Fibroblast of lung (primary cell): Measurements from ENCODE around the gene FZD4. TPM values are rescaled to one million over a fixed set of nuclear protein-coding genes. Genes with fewer than 3 reads are reported as not detected.
A peak's percentile ranks its signal among the peaks of the same experiment; 100 is the strongest.

Experiments
- DNase-seq, 2 donors: peaks; one replicate each; pipeline versions ENCODE4 v3.0.0 to v3.0.0-alpha.2; 2010; ENCODE audit warnings: low read depth in 2 of 2
- H2AFZ ChIP-seq: 2 replicates; pipeline ENCODE4 v1.5.1; 2012; ENCODE audit warnings: low read length, control low read depth, inconsistent platforms
- H3K27ac ChIP-seq: 2 replicates; pipeline ENCODE4 v1.5.1; 2011; ENCODE audit warnings: low read length, control low read depth; ENCODE audit not compliant: insufficient read depth
- H3K27me3 ChIP-seq: 2 replicates; pipeline ENCODE4 v1.5.1; 2011; ENCODE audit warnings: mild to moderate bottlenecking, low read length; ENCODE audit not compliant: control insufficient read depth, insufficient read depth
- H3K36me3 ChIP-seq: 2 replicates; pipeline ENCODE4 v1.5.1; 2011; ENCODE audit warnings: low read length; ENCODE audit not compliant: control insufficient read depth, insufficient read depth
- H3K4me1 ChIP-seq: 2 replicates; pipeline ENCODE4 v1.5.1; 2011; ENCODE audit warnings: low read length; ENCODE audit not compliant: control insufficient read depth, insufficient read depth; ENCODE audit errors: extremely low read depth
- H3K4me2 ChIP-seq: 2 replicates; pipeline ENCODE4 v1.5.1; 2011; ENCODE audit warnings: low read length, control low read depth; ENCODE audit not compliant: insufficient read depth; ENCODE audit errors: extremely low read depth
- H3K4me3 ChIP-seq, 4 experiments: fragments of 200-600 bp in 1 of 4; sonication (generic) in 1 of 4; replicated peaks in 1 of 4; 2 replicates each; pipeline ENCODE4 v1.5.1; 2011 to 2016; ENCODE audit warnings: low read length in 4 of 4, low read depth in 3 of 4, mild to moderate bottlenecking in 3 of 4, control low read depth in 2 of 4, inconsistent platforms in 1 of 4, mixed read lengths in 1 of 4; ENCODE audit not compliant: insufficient read depth in 1 of 4; ENCODE audit errors: control extremely low read depth in 1 of 4
- H3K79me2 ChIP-seq: 2 replicates; pipeline ENCODE4 v1.5.1; 2012; ENCODE audit warnings: mild to moderate bottlenecking, low read length, inconsistent platforms; ENCODE audit not compliant: control insufficient read depth, insufficient read depth
- H3K9ac ChIP-seq: 2 replicates; pipeline ENCODE4 v1.5.1; 2011; ENCODE audit warnings: mild to moderate bottlenecking, low read length, control low read depth; ENCODE audit not compliant: insufficient read depth
- H3K9me3 ChIP-seq: 2 replicates; pipeline ENCODE4 v1.5.1; 2012; ENCODE audit warnings: low read depth, low read length; ENCODE audit not compliant: control insufficient read depth, insufficient read depth
- H4K20me1 ChIP-seq: 2 replicates; pipeline ENCODE4 v1.5.1; 2011; ENCODE audit warnings: low read length; ENCODE audit not compliant: control insufficient read depth, insufficient read depth; ENCODE audit errors: extremely low read depth
- CTCF ChIP-seq, 2 donors: IDR thresholded peaks in 1 of 2; conservative IDR thresholded peaks in 1 of 2; 1 replicate in 1 of 2; 2 replicates in 1 of 2; pipeline ENCODE4 v1.5.1; 2011 to 2012; ENCODE audit warnings: low read length in 2 of 2, control low read depth in 1 of 2, inconsistent platforms in 1 of 2, low read depth in 1 of 2, mild to moderate bottlenecking in 1 of 2
- EZH2 ChIP-seq: IDR thresholded peaks from 2 replicates; pipeline ENCODE4 v1.5.1; 2012; ENCODE audit warnings: low read length, control low read depth, mild to moderate bottlenecking; ENCODE audit errors: missing control alignments
- polyA plus RNA-seq, 2 donors: library from polyadenylated mRNA; depleted of rRNA in 1 of 2; stranded (reverse) in 1 of 2; unstranded in 1 of 2; fragments of >200 nt; gene quantifications; 2 replicates each; pipeline ENCODE4 v1.2.1, GENCODE V29; 2011 to 2012; ENCODE audit warnings: missing spikeins in 1 of 2
- total RNA-seq: library from RNA; depleted of rRNA; stranded (reverse); fragments of >200 nt; gene quantifications from 2 replicates; pipeline ENCODE4 v1.2.1, GENCODE V29; 2014

Gene FZD4
- total and polyA plus RNA-seq, 2 donors (not counting 1 experiment from before 2014, with no cell fraction given), result 15.7 to 17.8 TPM

GRCh38 chr11:86898689-86899088 lies 56.5 kb downstream of the FZD4 start:
- Histone ChIP-seq H4K20me1 (no peaks in the 10 kb centered on the region), H2AFZ (no peak overlapping the region), H3K4me3 (no peak overlapping the region), H3K27ac (no peak overlapping the region), H3K36me3 (no peaks in the 10 kb centered on the region), H3K9ac (no peak overlapping the region), H3K4me1 (peaks cover 3% of the 10 kb centered on the region), H3K79me2 (no peaks in the 10 kb centered on the region), H3K4me2 (no peak overlapping the region), H3K9me3 (no peaks in the 10 kb centered on the region), H3K27me3 (no peaks in the 10 kb centered on the region)
- TF ChIP-seq CTCF (conservative IDR thresholded peaks at IDR 0.05 in 1 of 2, IDR thresholded peaks at IDR 0.05 in 1 of 2; ENCODE audit: low read depth in 1 of 2, low read length in 2 of 2) (no peak), EZH2 (no peak)
- DNase-seq, result no peak

- no peak overlapping the region for H2AFZ ChIP-seq
- TF ChIP-seq EZH2, result no peak
- TF ChIP-seq CTCF (conservative IDR thresholded peaks at IDR 0.05 in 1 of 2, IDR thresholded peaks at IDR 0.05 in 1 of 2; ENCODE audit: low read depth in 1 of 2, low read length in 2 of 2), result no peak
Observed at GRCh38 chr11:86896441-86896841, 58.8 kb downstream of the FZD4 start.

More at GRCh38 chr11:86896441-86896841, 58.8 kb downstream of the FZD4 start:
- peak overlapping the region; percentile 40 for H3K4me2 ChIP-seq
- H3K4me3 ChIP-seq, result no peak overlapping the region
- peak; percentile 70 to 76 for DNase-seq
- no peaks in the 10 kb centered on the region for H3K79me2 ChIP-seq
- no peak overlapping the region for H3K27ac ChIP-seq
- H3K9me3 ChIP-seq, result no peaks in the 10 kb centered on the region
- no peaks in the 10 kb centered on the region for H3K27me3 ChIP-seq
- H3K36me3 ChIP-seq, result no peaks in the 10 kb centered on the region
- H4K20me1 ChIP-seq, result no peaks in the 10 kb centered on the region
- peaks cover 3% of the 10 kb centered on the region for H3K4me1 ChIP-seq
- H3K9ac ChIP-seq, result no peak overlapping the region

Other genes starting within 250 kb of the FZD4 start
- 141 and 194 TPM in 2 replicates for gene PRSS23, start 154.9 kb downstream of the FZD4 start, total RNA-seq
- 147 and 151 TPM in 2 replicates for gene PRSS23, start 154.9 kb downstream of the FZD4 start, polyA plus RNA-seq
- gene TMEM135, start 82.5 kb upstream of the FZD4 start, total RNA-seq, result 20.6 and 22.1 TPM in 2 replicates
- gene TMEM135, start 82.5 kb upstream of the FZD4 start, polyA plus RNA-seq, result 14.2 and 17.3 TPM in 2 replicates